Lower leg skin (tissue), 4 donors: ENCODE data around the gene PSMD7. TPM values are rescaled to one million over a fixed set of nuclear protein-coding genes. Genes with fewer than 3 reads are reported as not detected.

Experiments
- DNase-seq, 2 donors: peaks; one replicate each; pipeline ENCODE4 v3.0.0-alpha.2; 2019; ENCODE audit warnings: low spot score in 2 of 2
- H3K4me3 ChIP-seq: fragments of 200-600 bp; sonication (generic); 2 replicates; pipeline ENCODE4 v1.5.1; 2017; ENCODE audit warnings: mild to moderate bottlenecking, low read depth; ENCODE audit not compliant: poor library complexity, severe bottlenecking
- POLR2A ChIP-seq, 2 donors: fragments of 450-650 bp; IDR thresholded peaks; one replicate each; pipeline ENCODE4 v1.6.1; 2016 to 2017; ENCODE audit warnings: antibody characterized with exemption in 2 of 2, mild to moderate bottlenecking in 1 of 2, moderate library complexity in 1 of 2
- WGBS, 2 donors: methylation state at CpG; one replicate each; pipeline ENCODE4 v1.1.5; 2018; 5-methylcytosine and 5-hydroxymethylcytosine counted together
- intact Hi-C: fragments of 100-400 bp; cut with DNase I; formaldehyde crosslinking; loops from one replicate; pipeline ENCODE4 v1.15.0; 2023; ENCODE audit warnings: low total_unique reads
- total RNA-seq, 4 donors: library from RNA; depleted of rRNA; stranded (reverse); fragments of >200 nt; gene quantifications; one replicate each; pipeline ENCODE4 v1.1.0, GENCODE V29; 2016
- TF ChIP-seq, protein P1 (sequence below), 3 donors: fragments of 450-650 bp; IDR thresholded peaks; one replicate each; pipeline ENCODE4 v1.5.1; 2016; ENCODE audit warnings: antibody characterized with exemption in 3 of 3, mild to moderate bottlenecking in 3 of 3, moderate library complexity in 2 of 3

The PSMD7 gene
- total RNA-seq, 4 donors from 2014 or later: 77.3 to 109 (median 102) TPM

GRCh38 chr16:74261068-74261467, 35.5 kb upstream of the PSMD7 start:
- no peak overlapping the region for H3K4me3 ChIP-seq
- 54 to 56% methylated on average over 5 of the region's 5 CpGs for WGBS, 2 donors
- intact Hi-C loops: no loop called here
- no peak for TF ChIP-seq POLR2A (IDR thresholded peaks at IDR 0.05)
- TF ChIP-seq, protein P1, sequence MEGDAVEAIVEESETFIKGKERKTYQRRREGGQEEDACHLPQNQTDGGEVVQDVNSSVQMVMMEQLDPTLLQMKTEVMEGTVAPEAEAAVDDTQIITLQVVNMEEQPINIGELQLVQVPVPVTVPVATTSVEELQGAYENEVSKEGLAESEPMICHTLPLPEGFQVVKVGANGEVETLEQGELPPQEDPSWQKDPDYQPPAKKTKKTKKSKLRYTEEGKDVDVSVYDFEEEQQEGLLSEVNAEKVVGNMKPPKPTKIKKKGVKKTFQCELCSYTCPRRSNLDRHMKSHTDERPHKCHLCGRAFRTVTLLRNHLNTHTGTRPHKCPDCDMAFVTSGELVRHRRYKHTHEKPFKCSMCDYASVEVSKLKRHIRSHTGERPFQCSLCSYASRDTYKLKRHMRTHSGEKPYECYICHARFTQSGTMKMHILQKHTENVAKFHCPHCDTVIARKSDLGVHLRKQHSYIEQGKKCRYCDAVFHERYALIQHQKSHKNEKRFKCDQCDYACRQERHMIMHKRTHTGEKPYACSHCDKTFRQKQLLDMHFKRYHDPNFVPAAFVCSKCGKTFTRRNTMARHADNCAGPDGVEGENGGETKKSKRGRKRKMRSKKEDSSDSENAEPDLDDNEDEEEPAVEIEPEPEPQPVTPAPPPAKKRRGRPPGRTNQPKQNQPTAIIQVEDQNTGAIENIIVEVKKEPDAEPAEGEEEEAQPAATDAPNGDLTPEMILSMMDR (IDR thresholded peaks at IDR 0.05): no peak
- DNase-seq: peak in 1 of 2 donors; percentile 27

DNA sequence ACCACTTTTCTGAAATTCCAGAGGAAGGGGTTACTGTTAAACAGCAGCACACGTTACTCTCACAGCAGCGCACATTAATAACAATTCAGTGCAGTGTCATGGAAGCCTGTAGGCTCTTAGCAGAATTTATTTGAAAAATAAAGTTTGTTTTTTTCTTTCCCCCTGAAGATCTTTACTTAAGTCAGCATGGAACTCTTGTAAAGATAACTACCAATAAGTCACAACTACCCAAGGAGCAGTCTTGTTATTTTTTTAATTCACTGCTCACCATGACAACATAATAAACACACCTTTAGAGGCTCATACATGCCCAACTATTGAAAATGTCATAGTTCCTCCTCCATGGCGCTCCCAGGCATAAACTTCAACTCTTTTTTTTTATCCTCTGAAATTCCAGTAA, 31.8 kb upstream of the PSMD7 start:
- WGBS, 2 donors: 37 to 42% methylated on average over 3 of the region's 3 CpGs
- TF ChIP-seq POLR2A (IDR thresholded peaks at IDR 0.05): no peak
- TF ChIP-seq, protein P1 (IDR thresholded peaks at IDR 0.05): no peak
- intact Hi-C loops: no loop called here
- DNase-seq: no peak
- H3K4me3 ChIP-seq: no peak overlapping the region

DNA sequence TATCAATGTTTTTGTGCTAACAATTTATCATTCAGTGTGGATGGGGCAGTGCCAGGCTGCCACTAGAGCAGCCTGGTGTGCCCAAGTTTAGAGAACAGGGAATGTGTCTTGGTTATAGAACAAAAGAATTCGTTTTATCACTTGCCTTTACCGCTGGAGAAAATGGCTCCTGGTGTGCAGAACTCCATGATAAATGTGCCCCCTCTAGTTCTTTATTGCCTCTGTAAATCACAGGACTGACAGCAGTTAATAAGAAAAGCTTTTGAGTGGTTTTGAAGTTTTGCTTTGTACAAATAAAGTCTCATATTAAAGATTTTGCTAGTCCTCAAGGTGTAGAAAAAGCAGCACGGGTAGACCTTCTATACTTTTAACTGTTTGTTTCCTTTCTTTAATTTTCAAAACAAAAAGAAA, 28.2 kb upstream of the PSMD7 start:
- no peak overlapping the region for H3K4me3 ChIP-seq
- 39 to 41% methylated on average over 3 of the region's 3 CpGs for WGBS, 2 donors
- no peak for TF ChIP-seq POLR2A (IDR thresholded peaks at IDR 0.05)
- TF ChIP-seq, protein P1 (IDR thresholded peaks at IDR 0.05): no peak
- intact Hi-C loops: no loop called here
- DNase-seq: no peak

DNA sequence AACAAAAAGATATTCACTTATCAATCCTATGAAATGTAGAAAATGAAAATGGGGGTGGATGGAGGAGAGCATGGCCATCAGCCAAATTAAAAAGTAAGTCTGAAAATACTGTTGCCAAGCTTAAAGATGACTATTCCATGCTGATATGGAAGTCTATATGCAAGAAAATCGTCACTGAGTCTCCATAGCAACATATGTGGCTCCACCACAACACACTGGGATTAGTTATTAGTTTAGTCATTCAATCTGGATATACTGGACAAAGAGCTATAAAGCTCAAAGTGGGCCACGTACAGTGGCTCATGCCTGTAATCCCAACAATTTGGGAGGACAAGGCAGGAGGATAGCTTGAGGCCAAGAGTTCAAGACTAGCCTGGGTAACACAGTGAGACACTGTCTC, 24.7 kb upstream of the PSMD7 start:
- WGBS, 2 donors: 55 to 56% methylated on average over 2 of the region's 2 CpGs
- no peak for DNase-seq
- no peak overlapping the region for H3K4me3 ChIP-seq
- intact Hi-C loops: no loop called here
- no peak for TF ChIP-seq POLR2A (IDR thresholded peaks at IDR 0.05)
- TF ChIP-seq, protein P1 (IDR thresholded peaks at IDR 0.05): no peak

GRCh38 chr16:74275031-74275636, 21.5 kb upstream of the PSMD7 start:
- intact Hi-C loops: no loop called here
- no peak for DNase-seq
- TF ChIP-seq, protein P1 (IDR thresholded peaks at IDR 0.05): no peak
- TF ChIP-seq POLR2A (IDR thresholded peaks at IDR 0.05): no peak
- no peak overlapping the region for H3K4me3 ChIP-seq
- 30 to 35% methylated on average over 2 of the region's 2 CpGs for WGBS, 2 donors

DNA sequence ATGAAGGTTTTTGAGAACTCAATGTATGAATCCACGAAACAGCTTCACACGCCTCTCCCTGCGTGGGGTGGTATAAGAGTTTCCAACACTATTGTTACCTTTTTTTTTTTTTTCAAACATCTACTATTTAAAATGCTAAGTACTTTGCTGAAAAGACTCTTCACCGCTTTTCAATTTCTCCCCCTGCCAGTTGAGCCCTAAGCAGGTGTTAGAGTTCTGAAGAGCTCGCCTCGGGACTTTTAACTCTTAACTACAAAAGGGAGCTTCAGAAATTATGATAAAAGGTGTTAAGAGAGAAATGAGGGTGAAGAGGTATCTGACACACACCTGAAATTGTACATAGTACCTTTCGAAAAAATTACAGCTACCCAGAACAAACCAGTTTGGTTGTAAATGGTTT, 20.9 kb upstream of the PSMD7 start:
- intact Hi-C loops: no loop called here
- WGBS, 2 donors: 40 to 43% methylated on average over 7 of the region's 7 CpGs

More for the DNA sequence above, 20.9 kb upstream of the PSMD7 start:
- no peak overlapping the region for H3K4me3 ChIP-seq
- DNase-seq: no peak
- TF ChIP-seq, protein P1 (IDR thresholded peaks at IDR 0.05): no peak
- no peak for TF ChIP-seq POLR2A (IDR thresholded peaks at IDR 0.05)
